Right cardiac atrium (tissue), 5 donors: Measurements from ENCODE around the gene IDS. TPM values are rescaled to one million over a fixed set of nuclear protein-coding genes. Genes with fewer than 3 reads are reported as not detected.
"Not testable (repeated sequence)": the region's sequence is repeated elsewhere in the genome, so short reads cannot be mapped to it uniquely, and the experiment has no call there.

ENCODE experiments used
- ATAC-seq, 2 donors: fragments of 200-7000 bp; cut with Tn5 transposase; one replicate each; pipeline versions ENCODE4 v1.8.0 to v1.9.1; 2020; ENCODE audit warnings: moderate library complexity in 2 of 2, mild to moderate bottlenecking in 1 of 2
- DNase-seq, 3 donors: peaks; one replicate each; pipeline ENCODE4 v3.0.0-alpha.2; 2020
- H3K27ac ChIP-seq: one replicate; pipeline ENCODE4 v1.5.1; 2013; ENCODE audit warnings: mild to moderate bottlenecking, low read length, control low read depth, moderate library complexity
- H3K27me3 ChIP-seq: one replicate; pipeline ENCODE4 v1.6.1; 2013; ENCODE audit not compliant: control insufficient read depth, insufficient read depth
- H3K4me1 ChIP-seq: one replicate; pipeline ENCODE4 v1.6.1; 2013; ENCODE audit warnings: low read length; ENCODE audit not compliant: control insufficient read depth, insufficient read depth
- H3K4me3 ChIP-seq: one replicate; pipeline ENCODE4 v1.5.1; 2013; ENCODE audit warnings: low read length, control low read depth
- H3K9me3 ChIP-seq: one replicate; pipeline ENCODE4 v1.6.1; 2013; ENCODE audit warnings: low read length; ENCODE audit not compliant: control insufficient read depth
- WGBS: extraction: QIAGEN DNeasy Blood & Tissue Kit; methylation state at CpG from one replicate; pipeline ENCODE4 v1.1.7; 2013; 5-methylcytosine and 5-hydroxymethylcytosine counted together
- intact Hi-C, 4 donors: fragments of 100-400 bp; cut with DNase I; formaldehyde crosslinking; loops; one replicate each; pipeline versions ENCODE4 v1.11.0 to v1.14.0; 2022 to 2023
- polyA plus RNA-seq: library from polyadenylated mRNA; stranded (reverse); fragments of 200-250 nt; gene quantifications from one replicate; pipeline ENCODE4 v1.2.3, GENCODE V29; 2013
- total RNA-seq, 4 donors: library from RNA; stranded (reverse); fragmentation: NEBNext Ultra II Directional; extraction: Animal tissue kit (Norgen Biotek cat#: 25700); gene quantifications; one replicate each; pipeline ENCODE4 v1.2.1, GENCODE V29; 2021
- donor health status: healthy with polysubstance abuse.
- donor health status: DM: no; HTN: yes; CAD: no.
- donor health status: DM: no; HTN: no; CAD: no.
- donor health status: DM: no; HTN: yes; CAD: no; lungs with severe emphysema.
- donor health status: DM: yes; HTN: yes; CAD: no.

The IDS gene
- total and polyA plus RNA-seq, 5 donors, result 43.8 to 107 (median 102) TPM

DNA sequence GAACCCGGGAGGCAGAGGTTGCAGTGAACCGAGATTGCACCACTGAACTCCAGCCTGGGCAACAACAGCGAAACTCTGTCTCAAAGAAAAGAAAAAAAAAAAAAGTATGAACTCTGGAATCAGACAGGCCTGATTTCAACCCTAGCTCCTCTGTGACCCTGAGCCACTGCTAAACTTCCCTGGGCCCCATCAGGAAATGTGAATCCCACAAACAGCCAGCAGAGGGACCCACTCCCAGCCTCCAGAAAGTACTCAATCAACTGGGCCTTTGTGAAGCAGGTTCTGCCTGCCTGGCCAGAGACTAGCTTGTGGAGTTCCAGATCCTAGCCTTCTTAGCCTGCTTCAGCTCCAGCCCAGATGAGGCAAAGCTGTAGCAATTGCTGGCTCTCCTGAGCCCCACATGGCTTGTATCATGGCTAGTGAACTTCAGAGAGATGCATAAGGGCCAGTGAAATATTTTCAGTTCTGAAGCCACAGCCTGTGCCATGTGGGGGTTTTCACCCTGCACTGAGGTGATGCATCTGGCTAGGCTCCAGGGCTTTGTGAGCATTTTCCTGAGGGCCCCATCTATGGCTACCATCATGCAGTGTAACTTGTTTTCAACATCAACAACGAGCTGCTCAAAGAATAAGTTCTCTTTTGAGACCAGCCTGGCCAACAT is 7.2 kb upstream of the IDS start:
- Histone ChIP-seq H3K4me1 (no peaks in the 10 kb centered on the region), H3K4me3 (no peak overlapping the region), H3K9me3 (no peaks in the 10 kb centered on the region), H3K27me3 (no peaks in the 10 kb centered on the region), H3K27ac (no peak overlapping the region)
- DNase-seq, result peak in 2 of 3 donors; percentile 29 to 60
- peak; percentile 61 to 67 for ATAC-seq
- intact Hi-C loops, result no loop called here
- WGBS, result 86% methylated on average over 4 of the region's 4 CpGs

DNA sequence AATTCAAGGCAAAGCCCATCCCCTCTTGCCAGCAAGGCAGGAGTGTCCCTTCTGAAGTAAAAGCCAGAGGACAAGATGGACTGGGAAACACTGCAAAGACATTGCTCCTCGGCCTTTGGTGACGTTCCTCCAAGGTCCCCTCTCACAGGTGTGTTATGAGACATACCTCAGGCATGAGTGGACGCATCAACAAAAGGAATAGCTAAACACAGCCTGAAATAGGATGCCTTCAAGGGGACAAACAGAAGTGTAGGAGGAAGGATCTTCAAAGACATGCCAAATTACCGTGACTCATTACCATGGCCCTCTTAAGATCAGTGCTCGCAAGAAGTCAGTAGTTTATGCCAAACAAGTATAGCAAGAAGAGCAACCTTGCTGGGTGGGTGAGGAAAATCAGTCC is 6.0 kb upstream of the IDS start:
- WGBS, result 86% methylated on average over 5 of the region's 5 CpGs
- Histone ChIP-seq H3K27ac (no peak overlapping the region), H3K9me3 (no peaks in the 10 kb centered on the region), H3K4me3 (no peak overlapping the region), H3K4me1 (no peaks in the 10 kb centered on the region), H3K27me3 (no peaks in the 10 kb centered on the region)
- ATAC-seq (no peak), DNase-seq (no peak)
- intact Hi-C loops, result no loop called here

DNA sequence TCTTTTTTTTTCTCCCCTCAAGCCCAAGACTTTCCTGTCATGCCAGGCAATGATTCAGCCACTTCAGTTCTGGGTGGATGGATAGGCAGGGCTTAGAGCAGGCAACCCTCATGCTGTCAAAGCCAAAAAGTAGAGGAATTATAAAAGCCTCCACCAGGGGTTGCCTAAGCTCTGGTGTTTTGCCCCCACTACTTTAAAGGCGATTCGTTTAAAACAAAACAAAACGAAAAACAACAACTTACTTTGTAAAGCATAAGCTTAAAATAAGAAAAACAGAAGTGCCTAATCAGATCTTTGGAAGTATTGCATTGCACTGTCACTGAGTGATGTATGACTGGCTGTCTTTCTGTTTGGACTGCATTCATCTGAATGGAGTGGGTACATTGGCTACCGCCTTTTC is 5.3 kb upstream of the IDS start:
- 25% methylated on average over 4 of the region's 4 CpGs for WGBS
- intact Hi-C loops, result no loop called here
- Histone ChIP-seq H3K27me3 (no peaks in the 10 kb centered on the region), H3K9me3 (no peaks in the 10 kb centered on the region), H3K4me3 (no peak overlapping the region), H3K4me1 (no peaks in the 10 kb centered on the region), H3K27ac (no peak overlapping the region)
- ATAC-seq (no peak), DNase-seq (no peak)

DNA sequence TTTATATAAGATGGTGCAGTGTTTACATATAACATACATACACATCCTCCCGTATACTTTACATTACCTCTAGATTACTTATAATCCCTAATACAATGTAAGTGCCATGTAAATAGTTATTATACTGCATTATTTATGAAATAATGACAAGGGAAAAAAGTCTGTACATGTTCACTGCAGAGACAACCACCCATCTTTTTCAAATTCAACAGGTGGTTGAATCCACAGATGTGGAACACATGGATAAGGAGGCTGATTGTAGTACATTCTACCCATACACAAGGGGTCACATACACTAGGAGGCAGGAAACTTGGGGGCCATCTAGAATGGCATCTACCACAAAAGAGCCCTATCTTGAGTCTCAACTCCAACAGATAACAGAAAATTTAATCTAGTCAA is 3.4 kb upstream of the IDS start:
- Histone ChIP-seq H3K27ac (no peak overlapping the region), H3K4me1 (no peaks in the 10 kb centered on the region), H3K9me3 (no peaks in the 10 kb centered on the region), H3K27me3 (no peaks in the 10 kb centered on the region), H3K4me3 (no peak overlapping the region)
- 79% methylated on average over 1 of the region's 1 CpG for WGBS
- DNase-seq (no peak), ATAC-seq (no peak)
- intact Hi-C loops, result no loop called here

DNA sequence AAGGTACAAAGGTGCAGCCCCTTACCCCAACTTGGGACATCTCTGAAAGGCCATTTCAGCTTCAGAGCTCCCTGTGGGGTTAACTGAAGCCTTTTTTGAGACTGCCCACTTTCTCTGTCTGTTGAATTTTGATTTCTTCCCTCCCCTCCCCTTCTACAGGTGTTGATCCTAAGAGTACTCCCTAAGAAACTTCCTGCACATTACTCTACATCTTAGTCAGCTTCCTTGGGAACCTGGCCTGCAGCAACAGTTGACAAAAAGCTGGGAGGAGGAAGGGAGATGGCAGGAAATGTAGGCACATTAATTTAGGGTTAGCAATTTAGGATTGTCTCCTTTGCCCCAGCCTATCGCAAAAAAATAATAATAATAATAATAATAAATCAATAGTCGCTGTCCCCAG is 1.2 kb upstream of the IDS start:
- H3K27ac ChIP-seq, result no peak overlapping the region
- H3K4me3 ChIP-seq, result no peak overlapping the region
- intact Hi-C loops, result no loop called here
- no peaks in the 10 kb centered on the region for H3K27me3 ChIP-seq
- ATAC-seq (no peak), DNase-seq (no peak)
- peaks cover 5% of the 10 kb centered on the region for H3K4me1 ChIP-seq
- H3K9me3 ChIP-seq, result no peaks in the 10 kb centered on the region
- 87% methylated on average over 2 of the region's 2 CpGs for WGBS

DNA sequence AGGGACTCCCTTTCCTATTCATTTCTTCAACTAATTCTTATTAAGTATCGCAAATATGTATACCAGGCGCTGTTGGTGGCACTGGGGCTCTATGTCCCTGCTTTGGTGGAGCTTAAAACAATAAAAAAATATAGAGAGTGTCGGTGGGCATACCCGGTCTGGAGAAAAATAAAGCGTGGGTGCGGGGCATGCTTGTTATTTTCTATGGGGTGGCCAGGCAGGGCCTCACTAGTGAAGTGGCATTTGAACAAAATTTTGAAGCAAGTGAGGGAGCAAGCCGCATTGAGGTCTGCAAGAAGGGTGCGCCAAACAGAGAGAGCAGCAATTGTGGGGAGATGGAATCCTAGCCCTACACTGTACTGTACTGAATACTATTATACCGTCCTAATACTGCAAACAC is 565 bp upstream of the IDS start:
- Histone ChIP-seq H3K9me3 (no peaks in the 10 kb centered on the region), H3K27ac (no peak overlapping the region), H3K27me3 (no peaks in the 10 kb centered on the region), H3K4me1 (peaks cover 5% of the 10 kb centered on the region), H3K4me3 (peak overlapping the region; percentile 21)
- DNase-seq (no peak), ATAC-seq (no peak)
- intact Hi-C loops, result no loop called here
- WGBS, result 88% methylated on average over 9 of the region's 9 CpGs

DNA sequence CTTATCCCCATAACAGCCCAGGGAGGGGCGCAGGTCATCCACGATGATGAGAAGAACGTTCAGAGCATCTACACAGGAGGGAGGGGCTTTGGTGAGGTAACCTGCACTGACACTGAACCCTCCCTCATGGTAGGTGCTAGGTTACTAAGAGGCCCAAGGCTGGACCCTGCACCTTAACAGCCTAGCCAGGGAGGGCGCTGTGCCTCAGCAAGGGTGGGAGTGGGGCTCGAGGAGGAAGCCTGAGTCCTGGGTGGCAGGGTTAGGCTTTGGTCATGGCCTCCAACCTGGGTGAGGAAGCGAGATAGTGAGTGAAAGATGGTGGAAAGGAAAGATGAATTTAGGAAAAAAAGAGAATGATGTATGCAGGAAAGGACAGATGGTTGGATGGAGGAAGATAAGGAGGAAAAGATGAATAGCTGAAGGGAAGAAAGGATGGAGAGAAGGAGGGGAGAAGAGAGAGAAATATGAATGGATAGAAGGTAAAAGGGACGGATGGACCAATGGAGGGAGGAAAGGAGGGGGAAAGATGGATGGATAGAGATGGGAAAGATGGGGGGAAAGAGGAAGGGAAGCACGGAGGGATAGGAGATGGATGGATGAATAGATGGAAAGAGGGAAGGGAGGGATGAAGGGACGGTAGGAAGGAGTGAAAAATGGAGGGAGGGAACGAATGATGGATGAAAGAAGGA is 736 bp downstream of the IDS start:
- no peaks in the 10 kb centered on the region for H3K27me3 ChIP-seq
- H3K4me1 ChIP-seq, result peaks cover 5% of the 10 kb centered on the region
- WGBS, result 39% methylated on average over 10 of the region's 10 CpGs
- no peaks in the 10 kb centered on the region for H3K9me3 ChIP-seq
- ATAC-seq, result peak; percentile 17 to 19
- peak in 1 of 3 donors; percentile 68 for DNase-seq
- peak overlapping the region; percentile 91 for H3K27ac ChIP-seq
- peak overlapping the region; percentile 61 for H3K4me3 ChIP-seq
- intact Hi-C loops, result no loop called here

DNA sequence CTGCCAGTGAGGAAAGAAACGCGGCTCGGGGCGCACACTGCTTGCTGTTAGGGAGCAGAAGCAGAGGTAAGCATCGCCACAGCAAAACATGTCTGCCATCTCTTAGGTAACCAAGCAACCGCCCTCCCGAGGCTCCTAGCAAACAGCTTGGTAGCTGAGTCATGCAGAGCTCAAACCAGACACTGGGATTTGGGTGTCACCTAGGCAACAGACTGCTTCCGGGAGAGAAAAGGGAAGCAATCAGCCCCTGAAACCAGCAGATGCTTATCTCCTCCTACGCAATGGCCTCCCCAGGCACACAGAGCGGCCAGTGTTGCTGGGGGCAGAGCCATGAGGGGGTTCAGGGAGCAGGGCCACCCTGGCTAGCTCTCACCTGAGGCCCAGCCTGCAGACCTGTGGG is 1.7 kb downstream of the IDS start:
- ATAC-seq, result peak; percentile 53 to 68
- H3K27ac ChIP-seq, H3K9me3 ChIP-seq, H3K27me3 ChIP-seq, H3K4me1 ChIP-seq, H3K4me3 ChIP-seq, intact Hi-C loops: not testable (repeated sequence)
- peak; percentile 43 to 65 (median 61) for DNase-seq
- 20% methylated on average over 5 of the region's 10 CpGs for WGBS

DNA sequence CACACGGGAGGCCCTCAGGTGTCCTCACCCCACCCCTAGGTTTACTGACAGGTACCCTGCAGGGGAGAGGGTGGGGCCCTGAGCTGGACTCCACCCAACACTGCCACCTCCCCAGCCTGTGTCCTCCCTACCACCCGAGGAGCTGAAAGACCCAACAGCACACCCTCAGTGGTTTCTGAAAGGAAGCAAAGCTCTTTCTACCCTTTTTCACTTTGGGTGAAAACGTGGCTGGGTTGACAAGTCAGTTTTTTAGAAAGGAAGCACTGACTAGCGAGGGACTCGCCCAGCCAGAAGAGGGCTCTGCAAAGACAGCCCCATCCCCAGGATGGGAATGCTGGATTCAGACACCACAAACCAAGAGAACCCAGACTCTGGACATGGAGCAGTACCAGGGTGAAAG is 2.2 kb downstream of the IDS start:
- WGBS, result 71% methylated on average over 5 of the region's 5 CpGs
- DNase-seq, intact Hi-C loops, ATAC-seq, H3K4me1 ChIP-seq, H3K4me3 ChIP-seq, H3K27ac ChIP-seq, H3K9me3 ChIP-seq, H3K27me3 ChIP-seq: not testable (repeated sequence)

DNA sequence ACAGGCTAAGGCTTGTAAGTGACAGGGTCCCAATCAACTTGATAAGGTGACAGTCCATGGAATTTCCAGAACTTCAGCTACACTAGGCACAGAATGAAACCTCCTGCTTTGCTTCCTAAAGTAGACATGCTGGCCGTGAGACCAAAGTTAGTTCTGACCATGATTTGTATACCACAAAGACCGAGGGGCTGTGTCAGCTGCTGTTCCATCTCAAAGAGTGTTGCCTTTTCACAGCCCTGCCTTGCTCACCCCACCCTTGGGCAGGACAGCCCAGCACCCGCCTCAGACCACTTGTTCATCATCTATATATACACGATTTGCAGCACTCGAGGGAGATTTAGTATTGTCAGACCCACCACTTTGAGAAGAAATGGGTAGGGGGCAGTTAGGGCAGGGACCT is 5.3 kb downstream of the IDS start:
- Histone ChIP-seq H3K4me1 (peaks cover 5% of the 10 kb centered on the region), H3K9me3 (no peaks in the 10 kb centered on the region), H3K27ac (no peak overlapping the region), H3K4me3 (no peak overlapping the region), H3K27me3 (no peaks in the 10 kb centered on the region)
- DNase-seq (no peak), ATAC-seq (no peak)
- 75% methylated on average over 5 of the region's 5 CpGs for WGBS
- intact Hi-C loops, result no loop called here

DNA sequence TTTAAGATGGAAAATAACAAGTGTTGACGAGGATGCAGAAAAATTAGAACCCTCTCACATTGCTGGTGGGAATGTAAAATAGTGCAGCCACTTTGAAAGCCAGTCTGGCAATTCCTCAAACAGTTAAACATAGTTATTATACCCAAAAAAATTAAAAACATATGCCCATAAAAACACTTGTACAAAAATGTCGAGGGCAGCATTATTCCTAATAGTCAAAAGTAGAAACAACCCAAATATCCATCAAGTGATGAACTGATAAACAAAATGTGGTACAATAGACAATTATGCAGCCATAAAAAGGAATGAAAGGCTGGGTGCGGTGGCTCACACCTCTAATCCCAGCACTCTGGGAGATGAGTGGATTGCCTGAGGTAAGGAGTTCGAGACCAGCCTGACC is 6.3 kb downstream of the IDS start:
- no peak for DNase-seq
- Histone ChIP-seq H3K27ac (no peak overlapping the region), H3K4me1 (peaks cover 10% of the 10 kb centered on the region), H3K9me3 (no peaks in the 10 kb centered on the region), H3K27me3 (no peaks in the 10 kb centered on the region), H3K4me3 (no peak overlapping the region)
- 98% methylated on average over 4 of the region's 4 CpGs for WGBS
- intact Hi-C loops, result no loop called here
- no peak for ATAC-seq
